ENCODE results near the gene ACTL7B. TPM values are rescaled to one million over a fixed set of nuclear protein-coding genes. Genes with fewer than 3 reads are reported as not detected.

ACTL7B gene
- total and polyA plus RNA-seq, 2 experiments from 2014 or later = not detected

DNA sequence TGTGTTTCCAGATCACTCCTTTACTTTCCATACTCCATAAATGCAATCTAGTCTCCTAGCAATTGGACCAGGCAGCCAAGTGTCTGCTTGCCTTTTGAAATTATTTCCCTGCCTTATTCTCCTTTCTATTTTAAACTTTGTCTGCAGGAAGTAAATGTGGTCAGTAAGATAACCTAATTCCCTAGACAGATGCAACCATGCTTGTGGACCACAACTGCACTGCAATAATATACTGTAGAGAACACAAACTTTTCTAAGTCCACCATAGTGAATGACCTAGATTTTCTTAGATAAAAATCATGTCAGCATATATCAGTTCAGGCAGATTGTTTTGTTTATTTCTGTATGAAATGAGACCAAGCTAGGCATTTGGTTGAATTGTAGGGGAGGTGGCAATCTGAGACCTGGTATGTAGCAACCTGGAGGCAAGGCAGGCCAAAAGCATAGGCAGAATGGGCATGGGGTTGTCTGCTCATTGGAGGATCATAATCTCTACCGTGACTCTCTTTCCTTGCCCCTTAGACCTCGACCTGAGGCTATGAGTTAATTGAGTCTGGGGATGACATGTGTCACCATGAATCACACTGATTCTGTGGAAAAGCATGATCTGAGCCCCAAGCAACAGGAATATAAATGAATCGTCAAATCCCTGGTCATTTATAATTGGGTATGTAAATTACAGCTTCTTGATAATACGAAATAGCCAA, 20.7 kb downstream of the ACTL7B start:
- no peak overlapping the region for H3K4me3 ChIP-seq
- H3K27me3 ChIP-seq (ENCODE audit: insufficient read depth) = no peaks in the 10 kb centered on the region
- Mint-ChIP-seq H3K27me3 (ENCODE audit: insufficient read depth, low read depth, poor library complexity) (peaks cover 2% of the 10 kb centered on the region), H3K4me1 (peaks cover 12% of the 10 kb centered on the region), H3K36me3 (ENCODE audit: low read depth) (no peaks in the 10 kb centered on the region; the same call in 2 of the 3 replicates), H3K27ac (no peak overlapping the region), H3K4me3 (no peak overlapping the region), H3K9me3 (no peaks in the 10 kb centered on the region)
- H3K27ac ChIP-seq (ENCODE audit: low read depth) = no peak overlapping the region
- no peaks in the 10 kb centered on the region; the same call in 1 of the 2 replicates for H3K4me1 ChIP-seq (ENCODE audit: insufficient read depth)
- H3K79me2 ChIP-seq (replicated peaks; ENCODE audit: insufficient read depth) = no peaks in the 10 kb centered on the region
- peaks cover 7% of the 10 kb centered on the region; the same call in 1 of the 2 replicates for H3K9me2 ChIP-seq (ENCODE audit: insufficient read depth)
- H3K4me2 ChIP-seq = no peak overlapping the region
- no peak for ATAC-seq
- no peaks in the 10 kb centered on the region for H3F3A ChIP-seq (replicated peaks; ENCODE audit: low read depth)
- no peak for TF ChIP-seq NANOG (IDR thresholded peaks at IDR 0.05; ENCODE audit: borderline replicate concordance)
- TF ChIP-seq ZNF331 (CRISPR knock-in tag; IDR thresholded peaks at IDR 0.05; ENCODE audit: low read depth) = no peak
- no peak for TF ChIP-seq ZNF114 (CRISPR knock-in tag; IDR thresholded peaks at IDR 0.05)
- no peak for TF ChIP-seq CTCF (conservative IDR thresholded peaks at IDR 0.05; ENCODE audit: low read depth in 2 of 2)
- no peak overlapping the region; the same call in 1 of the 2 replicates for H2AFZ ChIP-seq
- DNase-seq (ENCODE audit: low spot score) = no peak
- no peaks in the 10 kb centered on the region for H3K36me3 ChIP-seq (ENCODE audit: insufficient read depth)
- H4K20me1 ChIP-seq (replicated peaks; ENCODE audit: insufficient read depth) = no peaks in the 10 kb centered on the region

GRCh38 chr9:108832179-108832500, 23.6 kb downstream of the ACTL7B start:
- Mint-ChIP-seq H3K27me3 (ENCODE audit: insufficient read depth, low read depth, poor library complexity) (no peaks in the 10 kb centered on the region), H3K4me3 (no peak overlapping the region), H3K9me3 (no peaks in the 10 kb centered on the region), H3K27ac (no peak overlapping the region), H3K4me1 (peaks cover 12% of the 10 kb centered on the region), H3K36me3 (ENCODE audit: low read depth) (no peaks in the 10 kb centered on the region; the same call in 2 of the 3 replicates)
- Histone ChIP-seq H3F3A (replicated peaks; ENCODE audit: low read depth) (no peaks in the 10 kb centered on the region), H3K4me2 (no peak overlapping the region), H3K27me3 (ENCODE audit: insufficient read depth) (no peaks in the 10 kb centered on the region), H4K20me1 (replicated peaks; ENCODE audit: insufficient read depth) (no peaks in the 10 kb centered on the region), H3K36me3 (ENCODE audit: insufficient read depth) (no peaks in the 10 kb centered on the region), H3K9me2 (ENCODE audit: insufficient read depth) (peaks cover 7% of the 10 kb centered on the region; the same call in 1 of the 2 replicates), H3K27ac (ENCODE audit: low read depth) (no peak overlapping the region), H2AFZ (no peak overlapping the region), H3K4me1 (ENCODE audit: insufficient read depth) (no peaks in the 10 kb centered on the region; the same call in 1 of the 2 replicates), H3K4me3 (no peak overlapping the region), H3K79me2 (replicated peaks; ENCODE audit: insufficient read depth) (no peaks in the 10 kb centered on the region)
- TF ChIP-seq CTCF (conservative IDR thresholded peaks at IDR 0.05; ENCODE audit: low read depth in 2 of 2) = no peak
- TF ChIP-seq POLR2AphosphoS5 (IDR thresholded peaks at IDR 0.05; ENCODE audit: low read depth) = no peak
- DNase-seq (ENCODE audit: low spot score) (no peak), ATAC-seq (no peak)

All from GM23338 (cell line).